G401 (cell line): ENCODE measurements around the gene TTC23. TPM values are rescaled to one million over a fixed set of nuclear protein-coding genes. Genes with fewer than 3 reads are reported as not detected.

Experiments
- DNase-seq: peaks from one replicate; pipeline ENCODE4 v3.0.0-alpha.2; 2015; ENCODE audit warnings: low spot score
- in situ Hi-C: cut with HindIII; loops from 2 replicates; pipeline ENCODE4 v1.10.0; 2016; ENCODE audit warnings: low sequenced_read_pairs, mixed read lengths
- total RNA-seq: library from RNA; depleted of rRNA; stranded (reverse); fragments of >200 nt; shearing (Covaris generic); gene quantifications from 2 replicates; pipeline ENCODE4 v1.2.3, GENCODE V29; 2014; rRNA removed

The TTC23 gene
- total RNA-seq, 1 experiment from 2014 or later = 31.5 TPM

DNA sequence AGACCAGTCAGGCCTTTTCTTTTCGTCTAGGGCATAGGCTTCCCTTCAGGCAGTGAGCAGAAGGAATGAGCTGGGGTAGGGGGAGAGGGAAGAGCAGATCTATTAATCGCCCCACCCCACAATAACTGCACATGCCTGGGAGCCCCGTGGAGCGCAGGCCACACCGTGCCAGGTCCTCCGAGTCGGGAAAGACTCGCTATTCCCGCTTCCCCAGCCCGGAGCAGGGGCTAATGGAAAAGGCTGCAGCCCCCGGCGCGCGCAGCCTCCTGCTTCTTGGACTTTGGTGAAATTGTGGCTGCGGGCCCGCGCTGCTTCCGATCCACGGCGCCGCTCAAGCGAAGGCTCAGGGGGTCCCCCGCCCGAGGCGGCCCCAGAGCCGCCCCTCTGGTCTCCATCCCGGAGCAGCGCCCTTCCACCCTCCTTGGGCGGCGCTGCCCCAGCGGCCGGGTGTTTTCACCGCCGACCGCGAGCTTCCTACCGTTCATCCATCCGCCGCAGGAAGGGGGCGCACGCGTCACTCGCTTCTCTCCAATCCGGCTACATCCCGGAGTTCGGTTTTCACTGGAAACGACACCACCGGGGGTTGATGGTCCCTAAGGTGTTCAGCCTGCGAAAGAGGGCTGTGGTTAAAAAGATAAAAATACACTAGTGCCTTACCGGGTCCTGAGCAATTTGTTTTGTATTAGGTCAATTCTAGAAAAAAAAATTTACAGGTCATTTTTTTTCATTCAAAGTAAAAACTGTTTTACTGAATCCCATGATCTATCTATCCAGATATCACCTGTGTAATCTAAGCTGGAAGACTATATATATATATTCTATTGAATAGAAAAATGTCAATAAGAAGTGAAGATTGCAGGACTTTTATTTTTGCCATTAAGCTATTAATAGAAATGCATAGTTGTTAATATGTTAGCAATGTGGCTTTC, 148.9 kb downstream of the TTC23 start:
- in situ Hi-C loops = loop anchor here (5.0 kb wide), 1 partner anchor 67 kb away; no protein-coding TSS in a partner anchor
- peak; percentile 53 for DNase-seq

DNA sequence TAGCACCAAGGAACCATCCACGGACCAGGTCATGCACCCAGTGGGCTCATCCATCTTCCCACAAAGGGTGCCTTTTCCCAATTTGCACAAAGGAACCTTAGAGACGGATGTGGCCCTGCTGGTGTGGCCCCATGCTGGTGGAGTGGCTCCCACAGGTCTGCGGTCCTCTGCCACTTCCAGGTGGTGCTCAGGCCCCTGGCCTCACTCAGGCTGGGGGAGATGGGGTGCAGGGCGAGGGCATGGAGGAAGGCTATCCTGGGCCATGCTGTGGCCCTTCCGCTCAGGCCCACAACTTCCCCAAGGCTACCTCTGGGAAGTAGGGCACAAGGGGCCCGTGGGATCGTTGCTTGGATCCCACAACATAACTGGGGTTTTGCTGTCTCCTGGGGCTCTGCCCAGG, 149.7 kb downstream of the TTC23 start:
- in situ Hi-C loops = loop anchor here (5.0 kb wide), 1 partner anchor 68 kb away; no protein-coding TSS in a partner anchor
- no peak for DNase-seq

DNA sequence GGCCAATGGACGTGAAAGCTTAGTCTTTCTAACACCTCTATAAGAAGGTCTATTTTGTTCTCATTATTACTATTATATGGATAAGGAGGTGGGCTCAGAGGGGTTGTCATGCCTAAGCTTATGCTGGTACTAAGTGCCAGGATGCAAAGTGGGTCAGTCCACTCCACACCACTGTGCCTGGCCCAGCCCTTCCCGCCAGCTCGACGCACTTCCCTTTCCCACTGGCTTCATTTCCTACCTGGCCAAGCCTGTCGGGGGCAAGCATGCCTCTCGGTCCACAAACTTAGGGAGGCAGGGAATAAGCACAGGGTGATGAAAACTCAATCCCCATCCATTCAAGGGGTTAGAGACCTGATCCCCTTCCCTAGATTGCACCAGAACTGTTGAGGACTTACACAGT, 150.4 kb downstream of the TTC23 start:
- in situ Hi-C loops = no loop called here

DNA sequence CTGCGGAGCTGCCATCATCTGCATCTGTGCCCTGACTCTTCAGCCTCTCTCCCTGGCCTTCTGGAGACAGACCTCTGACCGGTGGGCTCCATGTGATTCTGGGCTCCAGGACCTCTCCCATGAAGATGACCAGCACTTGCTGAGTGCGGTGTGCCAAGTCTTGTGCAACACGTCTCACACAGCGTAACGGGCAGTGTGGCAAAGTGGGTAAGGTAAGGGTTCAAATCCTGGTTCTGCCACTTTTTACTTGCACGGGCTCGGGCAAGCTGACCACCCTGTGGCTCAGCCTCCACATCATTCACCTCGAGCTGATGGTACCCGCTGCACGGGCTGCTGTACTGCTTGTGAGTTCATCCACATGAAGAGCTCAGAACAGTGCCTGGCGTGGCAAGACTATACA, 151.0 kb downstream of the TTC23 start:
- DNase-seq = no peak
- in situ Hi-C loops = no loop called here

More for the DNA sequence above, 150.4 kb downstream of the TTC23 start:
- no peak for DNase-seq

DNA sequence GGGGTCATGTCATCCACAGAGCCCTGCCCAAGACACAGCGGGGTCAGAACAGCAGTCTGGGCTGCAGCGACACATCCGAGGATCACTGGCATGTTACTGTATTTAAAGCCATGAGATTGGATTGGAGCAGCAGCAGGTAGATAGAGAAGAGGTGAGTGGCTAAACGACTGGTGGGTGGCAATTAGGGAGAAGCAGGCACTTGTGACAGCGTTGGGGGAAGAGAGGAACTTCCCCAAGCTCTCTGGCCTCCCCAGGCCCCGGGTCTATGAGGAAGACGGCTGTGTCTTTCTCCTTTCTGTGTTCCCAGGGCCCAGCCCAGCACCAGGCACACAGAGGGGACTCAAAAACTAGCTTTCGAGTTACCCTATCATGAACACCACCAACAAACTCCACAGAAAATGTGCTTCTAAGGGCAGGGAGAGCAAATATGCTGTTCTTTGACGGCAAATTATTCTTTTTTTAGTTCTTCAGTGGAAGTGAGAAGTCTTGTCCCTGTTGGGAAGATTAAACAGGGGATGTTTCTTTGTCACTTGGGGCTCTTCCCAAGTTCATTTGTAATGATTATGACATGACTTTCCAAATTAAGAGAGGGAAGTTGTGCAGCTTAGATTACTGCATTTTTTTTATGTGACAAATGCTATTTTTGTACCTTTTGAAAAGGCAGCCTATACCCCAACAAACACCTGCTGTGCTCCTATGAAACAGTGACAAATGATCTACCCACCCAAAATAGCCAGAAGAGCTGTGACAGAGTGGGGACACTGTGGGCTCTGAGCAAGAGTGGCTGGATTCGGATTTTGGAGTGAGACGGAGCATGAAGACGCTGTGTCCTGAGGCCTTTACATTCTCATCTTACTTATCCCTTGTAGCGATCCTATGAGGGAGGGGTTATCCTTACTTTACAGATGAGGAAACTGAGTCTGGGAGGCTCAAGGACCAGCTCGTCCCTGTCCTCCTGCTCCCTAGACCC, 151.7 kb downstream of the TTC23 start:
- in situ Hi-C loops = no loop called here
- no peak for DNase-seq

DNA sequence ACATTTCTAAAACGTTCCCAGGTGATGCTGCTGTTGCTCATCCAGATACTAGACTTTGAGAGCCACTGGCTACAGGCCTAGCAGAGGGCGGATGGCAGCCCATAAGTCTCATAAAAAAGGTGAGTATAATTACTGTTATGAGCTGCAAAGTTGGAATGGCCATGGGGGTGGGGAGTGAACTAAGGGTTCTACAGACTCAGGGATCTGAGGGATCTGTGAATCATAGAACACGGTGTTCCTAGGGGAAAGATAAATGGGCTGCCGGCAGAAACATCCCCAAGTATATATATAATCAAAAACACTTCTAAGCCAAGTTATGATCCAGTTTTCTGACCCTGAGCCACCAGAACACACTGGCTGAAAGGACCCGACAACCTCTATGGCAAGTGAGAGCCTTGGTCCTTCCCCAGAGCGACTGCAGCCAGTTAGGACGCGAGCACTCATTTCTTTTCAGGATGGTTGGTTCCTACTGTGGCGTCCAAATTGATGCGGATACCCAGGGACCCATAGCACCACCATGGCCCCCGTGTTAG, 152.4 kb downstream of the TTC23 start:
- DNase-seq = no peak
- in situ Hi-C loops = no loop called here

DNA sequence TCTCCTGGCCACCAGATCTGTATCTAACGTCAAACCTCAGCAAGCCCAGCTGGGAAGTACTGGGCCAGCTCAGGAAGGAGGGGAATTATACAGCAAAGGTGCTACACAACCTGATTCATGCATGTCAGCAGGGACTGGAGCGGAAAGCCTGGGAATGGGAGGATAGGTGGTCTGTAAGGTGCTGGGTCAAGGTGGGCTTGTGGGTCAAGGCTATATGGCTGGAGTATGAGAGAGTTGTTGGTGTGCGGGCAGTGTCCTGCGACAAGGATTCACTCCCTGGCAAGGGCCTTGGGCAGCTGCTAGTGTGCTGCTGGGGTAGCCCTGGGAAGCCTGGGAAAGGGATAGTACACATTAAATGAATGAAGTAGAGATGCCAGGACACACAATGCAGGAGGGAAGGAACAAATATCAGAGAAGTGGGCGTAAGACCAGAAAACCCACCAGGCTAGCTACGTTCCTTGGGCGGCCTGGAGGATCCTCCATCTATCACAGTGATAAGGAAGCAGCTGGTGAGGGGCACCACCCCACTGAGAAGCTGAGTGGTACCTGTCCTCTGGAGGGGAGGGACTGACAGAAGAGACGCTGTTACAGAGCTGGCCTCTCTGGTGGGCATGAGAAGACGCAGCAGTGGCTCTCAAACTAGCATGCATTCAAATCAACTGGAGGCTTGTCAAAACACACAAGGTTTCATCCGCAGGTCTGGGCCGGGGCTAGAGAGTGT, 153.0 kb downstream of the TTC23 start:
- DNase-seq = no peak
- in situ Hi-C loops = no loop called here

DNA sequence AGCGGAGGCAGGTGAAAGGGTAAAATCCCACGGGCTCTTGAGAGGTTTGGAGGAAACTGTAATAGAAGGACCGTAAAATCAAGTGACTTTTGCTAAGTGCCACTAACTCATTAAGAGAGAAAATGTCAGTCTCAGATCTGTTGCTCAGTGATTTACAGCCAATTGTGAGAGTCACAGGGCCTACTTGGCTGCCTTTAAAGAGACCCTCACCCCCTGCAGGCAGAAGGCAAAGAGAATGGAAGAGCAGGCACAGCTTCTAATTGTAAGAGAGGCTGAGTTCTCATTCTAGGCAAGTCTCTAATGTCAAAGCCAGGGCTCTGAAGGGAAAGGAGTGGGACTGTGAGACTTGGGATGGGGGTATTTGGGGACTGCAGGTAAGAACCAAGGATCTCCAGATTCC, 153.8 kb downstream of the TTC23 start:
- in situ Hi-C loops = no loop called here

DNA sequence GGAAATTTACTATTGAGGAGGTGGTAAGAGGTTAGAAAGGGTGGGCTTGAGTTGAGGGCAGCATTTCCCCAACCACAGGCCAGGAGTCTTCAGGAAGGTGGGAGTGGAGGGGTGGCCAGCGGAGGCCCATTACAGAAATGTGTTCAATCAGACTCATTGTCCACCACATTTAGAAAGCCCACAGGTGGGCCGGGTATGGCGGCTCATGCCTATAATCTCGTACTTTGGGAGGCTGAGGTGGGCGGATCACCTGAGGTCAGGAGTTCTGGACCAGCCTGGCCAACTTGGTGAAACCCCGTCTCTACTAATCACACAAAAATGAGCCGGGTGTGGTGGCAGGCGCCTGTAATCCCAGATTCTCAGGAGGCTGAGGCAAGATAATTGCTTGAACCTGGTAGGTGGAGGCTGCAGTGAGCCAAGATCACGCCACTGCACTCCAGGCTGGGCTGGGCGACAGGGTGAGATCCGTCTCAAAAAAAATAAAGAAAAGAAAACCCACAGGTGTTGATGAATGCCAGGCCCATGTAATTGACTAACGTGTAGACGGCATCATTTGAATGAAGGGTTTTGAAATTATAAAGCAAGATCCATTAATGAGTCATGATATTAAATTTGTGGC, 156.7 kb downstream of the TTC23 start:
- DNase-seq = no peak
- in situ Hi-C loops = no loop called here

More for the DNA sequence above, 153.8 kb downstream of the TTC23 start:
- no peak for DNase-seq

DNA sequence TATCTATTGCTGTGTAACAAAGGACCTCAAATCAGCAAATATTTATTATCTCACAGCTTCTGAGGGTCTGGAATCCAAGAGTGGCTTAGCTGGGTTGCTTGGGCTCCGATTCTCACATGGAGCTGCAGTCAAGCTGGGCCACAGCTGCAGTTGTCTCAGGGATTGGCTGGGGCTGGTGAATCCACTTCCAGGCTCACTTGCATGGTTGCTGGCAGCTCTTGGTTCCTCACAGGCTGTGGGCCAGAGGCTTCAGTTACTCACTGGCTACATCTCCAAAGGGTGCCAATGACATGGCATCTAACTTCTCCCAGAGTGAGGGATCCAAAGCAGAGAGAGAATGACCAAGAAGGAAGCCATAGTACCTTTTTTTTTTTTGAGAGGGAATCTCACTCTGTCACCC, 158.4 kb downstream of the TTC23 start:
- in situ Hi-C loops = no loop called here
- DNase-seq = no peak

DNA sequence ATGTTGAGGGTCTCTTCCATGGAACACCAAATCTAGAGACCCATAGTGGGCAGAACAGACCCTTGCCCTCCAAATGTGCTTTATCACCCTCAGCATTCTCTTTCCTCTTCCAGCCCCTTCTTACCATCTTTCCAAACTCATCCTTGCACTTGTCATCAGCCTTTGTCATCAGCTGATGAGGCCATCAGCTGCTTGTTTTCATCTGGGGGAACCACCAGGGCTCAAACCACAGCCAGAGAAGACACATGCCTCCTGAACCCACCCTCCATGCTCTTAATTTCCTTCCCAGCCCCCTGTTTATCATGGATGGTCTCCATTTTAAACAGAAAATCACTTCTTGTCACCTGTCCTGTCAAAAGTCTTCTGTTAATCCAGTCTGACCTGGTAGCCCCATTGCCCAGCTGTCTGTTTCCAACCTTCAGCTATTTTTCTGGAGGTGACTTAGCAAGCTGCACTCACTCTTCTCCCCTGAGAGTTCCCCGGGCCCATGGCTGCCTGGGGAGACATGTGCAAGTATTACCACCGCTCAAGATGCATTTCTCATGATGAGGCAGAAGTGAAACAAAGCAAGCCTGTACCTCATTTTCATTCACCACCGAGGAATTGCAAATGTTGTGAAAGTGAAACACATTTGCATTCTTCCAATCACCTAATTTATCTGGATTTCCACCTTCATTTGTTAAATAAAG, 159.2 kb downstream of the TTC23 start:
- in situ Hi-C loops = no loop called here
- DNase-seq = no peak

DNA sequence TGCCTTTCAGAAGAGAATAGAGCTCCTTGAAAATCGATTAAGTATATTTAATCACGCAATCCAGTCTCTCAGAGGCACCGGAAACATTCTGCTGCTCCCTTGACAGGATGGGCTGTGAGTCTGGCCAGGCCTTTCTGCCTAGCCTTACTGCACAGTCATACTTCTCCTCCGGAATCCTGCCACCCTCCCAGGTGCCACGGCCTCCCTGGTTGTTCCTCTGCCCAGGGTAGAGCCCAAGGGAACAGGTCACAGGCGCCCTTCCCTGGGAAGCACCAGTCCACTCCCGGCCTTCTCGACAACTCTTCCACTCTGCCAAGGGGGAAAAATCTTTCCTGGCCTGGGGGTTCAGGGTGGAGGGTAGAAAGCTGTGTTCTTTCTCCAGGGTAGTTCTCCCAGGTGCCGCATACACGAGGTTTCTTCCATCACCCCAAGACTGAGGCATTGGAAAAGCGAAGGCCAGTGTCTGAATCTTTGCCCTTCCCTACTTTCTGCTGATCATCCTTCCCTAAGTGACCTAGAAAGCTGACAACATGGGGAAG, 161.9 kb downstream of the TTC23 start:
- in situ Hi-C loops = no loop called here
- DNase-seq = no peak

DNA sequence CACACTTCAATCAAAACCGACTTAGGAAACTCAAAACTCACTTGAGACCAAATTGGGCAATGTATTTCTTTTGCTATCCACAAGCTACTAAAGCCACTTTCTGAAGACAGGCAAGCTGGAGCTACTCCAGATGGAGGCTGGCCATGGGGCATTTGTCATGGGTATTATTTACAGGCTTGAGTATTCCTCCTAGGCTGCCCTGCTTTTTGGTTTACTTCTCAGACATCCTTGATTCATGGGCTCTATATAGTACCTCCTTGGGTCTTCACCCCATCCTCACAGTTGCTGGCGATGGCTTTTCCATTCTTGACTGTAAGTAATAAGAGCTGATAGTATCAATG, 163.1 kb downstream of the TTC23 start:
- no peak for DNase-seq
- in situ Hi-C loops = no loop called here

Other genes with a start within 250 kb of the TTC23 start
- gene PGPEP1L, start 241.8 kb downstream of the TTC23 start, total RNA-seq = 0.51 and 0.68 TPM in 2 replicates
- gene SYNM, start 144.5 kb downstream of the TTC23 start, total RNA-seq = 21.8 and 26.1 TPM in 2 replicates
- gene LRRC28, start 1.9 kb upstream of the TTC23 start, total RNA-seq = 31.8 and 67.0 TPM in 2 replicates